Calu3 (cell line): Measurements from ENCODE around the gene ARIH1. TPM values are rescaled to one million over a fixed set of nuclear protein-coding genes. Genes with fewer than 3 reads are reported as not detected.
"Not testable (repeated sequence)": the region's sequence is repeated elsewhere in the genome, so short reads cannot be mapped to it uniquely, and the experiment has no call there.

ENCODE experiments used
- BruUV-seq: library from RNA; stranded (reverse); fragments of 400-500 nt; replicated peaks from 2 replicates; lab custom pipeline; 2021; lab: Mats Ljungman, UMichigan
- CTCF ChIA-PET: fragments of 300-600 bp; sonication (Branson Sonifier 250); formaldehyde crosslinking; loops from one replicate; lab custom pipeline; 2022; ENCODE audit warnings: antibody characterized with exemption; lab: Charles Lee
- DNase-seq: peaks from one replicate; pipeline ENCODE4 v3.0.0; 2022
- H3K27ac Mint-ChIP-seq: one replicate; pipeline ENCODE4 v1.8.0; 2022; ENCODE audit warnings: mixed read lengths; ENCODE audit not compliant: unreplicated experiment
- H3K27me3 Mint-ChIP-seq: one replicate; pipeline ENCODE4 v1.8.0; 2022; ENCODE audit warnings: mixed read lengths; ENCODE audit not compliant: unreplicated experiment
- H3K36me3 Mint-ChIP-seq: one replicate; pipeline ENCODE4 v1.8.0; 2022; ENCODE audit warnings: mild to moderate bottlenecking, moderate library complexity, mixed read lengths; ENCODE audit not compliant: insufficient read depth, unreplicated experiment
- H3K4me1 Mint-ChIP-seq: one replicate; pipeline ENCODE4 v1.8.0; 2022; ENCODE audit warnings: mild to moderate bottlenecking, low read depth, mixed read lengths; ENCODE audit not compliant: unreplicated experiment
- H3K4me3 Mint-ChIP-seq: one replicate; pipeline ENCODE4 v1.8.0; 2022; ENCODE audit warnings: mild to moderate bottlenecking, low read depth, moderate library complexity, mixed read lengths; ENCODE audit not compliant: unreplicated experiment
- H3K9me3 Mint-ChIP-seq: one replicate; pipeline ENCODE4 v1.8.0; 2022; ENCODE audit warnings: low read depth, mixed read lengths; ENCODE audit not compliant: unreplicated experiment
- intact Hi-C: fragments of 100-400 bp; cut with micrococcal nuclease; formaldehyde crosslinking; loops from one replicate; pipeline ENCODE4 v1.10.0; 2022; ENCODE audit not compliant: unreplicated experiment
- total RNA-seq: library from RNA; stranded (reverse); gene quantifications from 2 replicates; pipeline ENCODE4 v1.2.3, GENCODE V29; 2022
- TF ChIP-seq, protein P1 (sequence below): fragments of 200-600 bp; IDR thresholded peaks from one replicate; pipeline ENCODE4 v1.8.0; 2022; ENCODE audit warnings: antibody characterized with exemption; ENCODE audit not compliant: unreplicated experiment

Gene ARIH1
- total RNA-seq, 1 experiment from 2014 or later: 179 TPM

DNA sequence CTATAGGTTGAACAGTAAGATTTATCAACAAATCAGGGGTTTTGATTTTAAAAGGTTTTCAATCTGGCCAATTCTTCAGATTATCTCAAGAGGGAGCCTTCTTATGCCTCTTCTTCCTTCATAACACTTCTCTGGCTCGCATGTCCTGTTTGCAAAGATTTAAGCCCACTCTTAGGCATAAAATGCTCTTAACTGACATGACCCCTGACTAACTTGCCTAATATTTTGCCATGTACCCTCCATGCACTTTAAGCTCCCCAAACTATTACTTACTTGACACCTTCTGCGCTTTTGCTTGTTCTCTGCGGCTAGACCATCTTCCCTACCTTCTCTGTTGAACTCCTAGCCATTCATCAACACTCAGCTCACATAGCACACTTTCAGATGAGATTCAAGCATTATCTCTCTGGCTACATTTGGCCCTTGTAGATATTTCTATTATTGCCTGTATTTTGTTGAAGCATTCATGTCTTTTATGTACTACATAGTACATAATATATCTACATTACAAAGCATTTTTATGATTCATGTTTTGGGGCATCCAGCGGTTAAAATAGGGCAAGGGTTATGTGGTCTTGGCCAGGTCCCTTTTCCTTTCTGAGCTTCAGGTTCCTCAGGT lies 1.0 kb upstream of the ARIH1 start:
- no TSS peak for BruUV-seq
- Mint-ChIP-seq H3K36me3 (peaks cover 46% of the 10 kb centered on the region), H3K4me3 (peak overlapping the region; percentile 90), H3K9me3 (no peaks in the 10 kb centered on the region), H3K27ac (peak overlapping the region; percentile 98), H3K4me1 (peaks cover 9% of the 10 kb centered on the region), H3K27me3 (no peaks in the 10 kb centered on the region)
- no peak for DNase-seq
- intact Hi-C loops: no loop called here
- TF ChIP-seq, protein P1, sequence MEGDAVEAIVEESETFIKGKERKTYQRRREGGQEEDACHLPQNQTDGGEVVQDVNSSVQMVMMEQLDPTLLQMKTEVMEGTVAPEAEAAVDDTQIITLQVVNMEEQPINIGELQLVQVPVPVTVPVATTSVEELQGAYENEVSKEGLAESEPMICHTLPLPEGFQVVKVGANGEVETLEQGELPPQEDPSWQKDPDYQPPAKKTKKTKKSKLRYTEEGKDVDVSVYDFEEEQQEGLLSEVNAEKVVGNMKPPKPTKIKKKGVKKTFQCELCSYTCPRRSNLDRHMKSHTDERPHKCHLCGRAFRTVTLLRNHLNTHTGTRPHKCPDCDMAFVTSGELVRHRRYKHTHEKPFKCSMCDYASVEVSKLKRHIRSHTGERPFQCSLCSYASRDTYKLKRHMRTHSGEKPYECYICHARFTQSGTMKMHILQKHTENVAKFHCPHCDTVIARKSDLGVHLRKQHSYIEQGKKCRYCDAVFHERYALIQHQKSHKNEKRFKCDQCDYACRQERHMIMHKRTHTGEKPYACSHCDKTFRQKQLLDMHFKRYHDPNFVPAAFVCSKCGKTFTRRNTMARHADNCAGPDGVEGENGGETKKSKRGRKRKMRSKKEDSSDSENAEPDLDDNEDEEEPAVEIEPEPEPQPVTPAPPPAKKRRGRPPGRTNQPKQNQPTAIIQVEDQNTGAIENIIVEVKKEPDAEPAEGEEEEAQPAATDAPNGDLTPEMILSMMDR: no peak
- CTCF ChIA-PET: interaction anchor here (0.8 to 1.3 kb wide), 2 partner anchors 12 to 198 kb away, joined by 3 to 6 read pairs; no protein-coding TSS in a partner anchor

DNA sequence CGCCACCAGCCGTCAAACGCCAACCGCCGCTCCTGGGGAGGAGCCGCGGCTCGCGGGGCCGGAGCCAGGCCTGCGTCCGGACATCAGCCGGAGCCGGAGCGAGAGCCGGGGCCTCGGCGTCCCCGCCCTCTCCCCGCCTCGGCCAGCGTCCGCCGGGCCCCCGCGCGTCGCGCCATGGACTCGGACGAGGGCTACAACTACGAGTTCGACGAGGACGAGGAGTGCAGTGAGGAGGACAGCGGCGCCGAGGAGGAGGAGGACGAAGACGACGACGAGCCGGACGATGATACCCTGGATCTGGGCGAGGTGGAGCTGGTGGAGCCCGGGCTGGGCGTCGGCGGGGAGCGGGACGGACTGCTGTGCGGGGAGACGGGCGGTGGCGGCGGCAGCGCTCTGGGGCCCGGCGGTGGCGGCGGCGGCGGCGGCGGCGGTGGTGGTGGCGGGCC lies 359 bp downstream of the ARIH1 start:
- H3K27me3 Mint-ChIP-seq: no peaks in the 10 kb centered on the region
- CTCF ChIA-PET: interaction anchor here (0.7 kb wide), 1 partner anchor 19 kb away, joined by 3 read pairs; no protein-coding TSS in a partner anchor
- peaks cover 9% of the 10 kb centered on the region for H3K4me1 Mint-ChIP-seq
- H3K27ac Mint-ChIP-seq: peak overlapping the region; percentile 98
- peak overlapping the region; percentile 90 for H3K4me3 Mint-ChIP-seq
- no peaks in the 10 kb centered on the region for H3K9me3 Mint-ChIP-seq
- intact Hi-C loops: no loop called here
- H3K36me3 Mint-ChIP-seq: peaks cover 60% of the 10 kb centered on the region
- TF ChIP-seq, protein P1: no peak
- no peak for DNase-seq
- no TSS peak for BruUV-seq

DNA sequence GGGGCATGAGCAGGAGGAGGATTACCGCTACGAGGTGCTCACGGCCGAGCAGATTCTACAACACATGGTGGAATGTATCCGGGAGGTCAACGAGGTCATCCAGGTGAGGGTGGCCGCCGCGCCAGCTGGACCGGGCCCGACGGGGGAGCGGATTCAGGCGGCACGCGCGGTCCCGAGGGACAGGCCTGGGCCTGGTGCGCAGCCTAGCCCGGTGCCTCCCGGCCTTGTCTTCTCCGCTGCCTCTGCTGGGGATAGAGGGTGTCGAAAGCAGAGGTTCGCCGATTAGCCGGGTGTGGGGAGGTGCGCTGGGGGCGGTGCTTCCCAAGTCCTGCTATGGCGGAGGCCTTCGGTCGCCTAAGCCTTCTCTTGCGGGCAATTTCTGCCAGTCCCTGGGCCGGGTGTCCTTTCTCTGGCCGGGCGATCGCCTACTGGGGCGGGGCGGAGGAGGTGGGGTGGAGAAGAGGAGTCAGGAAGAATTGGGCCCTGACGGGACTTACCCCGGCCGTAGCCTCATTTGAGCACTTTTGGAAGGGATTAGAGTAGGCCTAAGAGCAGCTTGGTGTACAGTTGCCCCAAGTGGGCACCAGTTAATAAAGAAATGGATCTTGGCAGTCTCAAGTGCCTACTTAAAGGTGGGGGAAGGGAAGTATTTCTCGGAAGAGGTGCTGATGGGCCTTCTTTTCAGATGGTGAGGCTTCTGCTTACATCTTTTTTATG lies 940 bp downstream of the ARIH1 start:
- intact Hi-C loops: loop anchor here (5.0 kb wide), 1 partner anchor 57 kb away; no protein-coding TSS in a partner anchor
- peak; percentile 80 for DNase-seq
- H3K4me3 Mint-ChIP-seq: peak overlapping the region; percentile 90
- H3K9me3 Mint-ChIP-seq: no peaks in the 10 kb centered on the region
- H3K4me1 Mint-ChIP-seq: peaks cover 9% of the 10 kb centered on the region
- H3K27ac Mint-ChIP-seq: peak overlapping the region; percentile 98
- peaks cover 66% of the 10 kb centered on the region for H3K36me3 Mint-ChIP-seq
- no peaks in the 10 kb centered on the region for H3K27me3 Mint-ChIP-seq
- CTCF ChIA-PET: interaction anchor here (0.7 to 2.0 kb wide), 2 partner anchors 10 to 20 kb away, joined by 3 to 4 read pairs; no protein-coding TSS in a partner anchor
- TF ChIP-seq, protein P1: no peak
- BruUV-seq: no TSS peak

DNA sequence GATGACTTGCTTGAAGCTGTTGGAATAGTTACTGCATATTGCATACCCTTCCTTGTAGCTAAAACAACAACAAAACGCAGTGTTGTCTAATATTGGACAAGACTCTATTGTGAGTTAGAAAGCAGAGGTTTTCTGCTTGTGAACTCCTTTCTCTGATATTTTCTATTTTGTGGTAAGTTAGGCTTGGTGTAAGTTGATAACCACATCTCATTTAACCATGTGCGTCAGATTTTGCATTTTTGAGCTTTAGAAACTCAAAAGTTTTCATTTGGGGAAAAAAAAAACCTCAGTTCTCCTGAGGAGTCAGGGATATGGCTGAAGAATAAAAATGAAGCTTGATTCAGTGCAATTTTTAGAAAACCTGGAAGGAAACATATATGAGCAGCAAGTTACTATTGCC lies 1.5 kb downstream of the ARIH1 start:
- Mint-ChIP-seq H3K4me3 (peak overlapping the region; percentile 90), H3K27me3 (no peaks in the 10 kb centered on the region)
- BruUV-seq: no TSS peak

DNA sequence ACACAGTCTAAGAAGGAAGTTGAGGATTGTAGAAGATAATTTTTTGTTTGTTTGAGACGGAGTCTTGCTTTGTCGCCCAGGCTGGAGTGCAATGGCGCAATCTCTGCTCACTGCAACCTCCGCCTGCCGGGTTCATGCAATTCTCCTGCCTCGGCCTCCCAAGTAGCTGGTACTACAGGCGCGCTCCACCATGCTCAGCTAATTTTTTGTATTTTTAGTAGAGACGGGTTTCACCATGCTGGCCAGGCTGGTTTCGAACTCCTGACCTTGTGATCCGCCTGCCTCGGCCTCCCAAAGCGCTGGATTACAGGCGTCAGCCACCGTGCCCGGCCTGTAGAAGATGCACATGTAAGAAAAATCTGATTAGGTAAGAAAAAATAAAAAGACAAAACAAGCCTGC lies 2.2 kb downstream of the ARIH1 start:
- TSS peak; percentile 33 for BruUV-seq
- not testable (repeated sequence) for H3K27me3 Mint-ChIP-seq, H3K27ac Mint-ChIP-seq, H3K4me1 Mint-ChIP-seq, DNase-seq, H3K9me3 Mint-ChIP-seq
- Mint-ChIP-seq H3K36me3 (peaks cover 73% of the 10 kb centered on the region), H3K4me3 (peak overlapping the region; percentile 90)
- intact Hi-C loops: loop anchor here (5.0 kb wide), 1 partner anchor 56 kb away; no protein-coding TSS in a partner anchor
- CTCF ChIA-PET: interaction anchor here (2.0 kb wide), 1 partner anchor 9 kb away, joined by 4 read pairs; no protein-coding TSS in a partner anchor

More for the DNA sequence above, 1.5 kb downstream of the ARIH1 start:
- TF ChIP-seq, protein P1: no peak
- H3K27ac Mint-ChIP-seq: peak overlapping the region; percentile 98
- H3K36me3 Mint-ChIP-seq: peaks cover 71% of the 10 kb centered on the region
- CTCF ChIA-PET: interaction anchor here (2.0 kb wide), 1 partner anchor 10 kb away, joined by 4 read pairs; no protein-coding TSS in a partner anchor
- intact Hi-C loops: loop anchor here (5.0 kb wide), 1 partner anchor 57 kb away; no protein-coding TSS in a partner anchor
- H3K4me1 Mint-ChIP-seq: peaks cover 9% of the 10 kb centered on the region
- DNase-seq: no peak
- no peaks in the 10 kb centered on the region for H3K9me3 Mint-ChIP-seq
